HTERT RPE-1 (cell line): ENCODE measurements around the gene WWOX.

Experiments used
- in situ Hi-C: fragments of 300-500 bp; cut with MboI; formaldehyde crosslinking; loops from 4 replicates; pipeline ENCODE4 v1.14.3; 2020; ENCODE audit warnings: low sequenced_read_pairs

WWOX gene

DNA sequence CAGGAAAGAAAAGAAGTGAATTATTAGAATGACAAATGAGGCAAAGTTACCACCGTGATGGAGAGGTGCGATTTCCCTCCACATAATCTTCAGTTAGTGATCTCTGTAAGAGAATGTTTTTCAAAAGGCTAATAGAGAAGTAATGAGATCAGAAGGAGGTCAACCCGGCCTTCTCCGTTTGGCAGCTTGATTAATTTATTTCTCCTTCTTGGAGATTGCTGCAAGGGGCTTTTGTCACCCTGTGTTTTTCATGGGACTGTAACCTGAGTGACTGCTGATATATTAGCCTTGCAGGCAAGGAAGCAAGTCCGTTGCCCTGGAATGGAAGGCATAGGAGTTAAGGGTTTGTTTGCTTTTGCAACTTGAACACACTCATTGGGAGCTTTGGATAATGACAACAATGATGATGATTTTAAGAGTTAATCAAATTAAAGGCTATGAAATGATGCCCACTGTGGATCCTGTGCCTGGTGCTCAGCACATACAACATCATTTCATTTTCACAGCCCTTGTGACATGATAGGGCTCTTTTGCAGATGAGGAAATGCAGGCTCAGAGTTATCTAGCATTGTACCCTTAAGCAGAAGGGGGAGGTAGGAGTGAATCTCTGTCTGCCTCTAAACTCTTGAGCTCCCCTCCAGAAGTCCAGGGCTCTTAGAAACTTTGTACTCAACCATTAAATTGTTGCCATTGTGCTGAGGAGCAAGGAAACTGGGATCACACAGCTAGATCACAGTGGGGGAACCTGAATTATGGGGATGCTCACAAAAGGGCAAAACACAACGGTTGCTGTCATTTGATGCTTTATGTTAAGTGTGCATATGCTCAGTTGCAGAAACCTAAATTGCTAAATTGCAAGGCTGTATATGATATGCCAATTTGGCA lies 226.3 kb downstream of the WWOX start:
- in situ Hi-C loops, result no loop called here

GRCh38 chr16:78326731-78327130 lies 227.3 kb downstream of the WWOX start:
- in situ Hi-C loops, result no loop called here

GRCh38 chr16:78331731-78332130 lies 232.3 kb downstream of the WWOX start:
- in situ Hi-C loops, result no loop called here

GRCh38 chr16:78333808-78334207 lies 234.4 kb downstream of the WWOX start:
- in situ Hi-C loops, result no loop called here

DNA sequence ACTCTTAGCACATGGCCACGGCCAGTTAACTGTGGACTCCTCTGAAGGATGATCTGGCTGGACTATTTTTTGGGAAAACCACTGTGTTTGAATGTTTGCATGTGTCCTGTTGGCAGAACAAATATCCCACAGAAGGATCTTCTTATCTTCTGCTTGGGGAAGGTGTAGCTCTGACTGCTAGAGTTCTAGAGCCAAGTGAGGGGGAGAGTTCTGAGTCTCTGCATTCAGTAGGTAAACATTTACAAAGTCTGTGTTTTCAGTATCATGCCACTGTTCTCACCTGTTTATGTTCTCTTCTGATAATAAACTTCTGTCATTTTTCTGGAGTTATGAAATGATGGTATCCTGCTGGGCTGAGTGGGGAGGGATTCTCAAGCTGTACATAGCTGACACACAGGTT lies 241.1 kb downstream of the WWOX start:
- in situ Hi-C loops, result no loop called here

DNA sequence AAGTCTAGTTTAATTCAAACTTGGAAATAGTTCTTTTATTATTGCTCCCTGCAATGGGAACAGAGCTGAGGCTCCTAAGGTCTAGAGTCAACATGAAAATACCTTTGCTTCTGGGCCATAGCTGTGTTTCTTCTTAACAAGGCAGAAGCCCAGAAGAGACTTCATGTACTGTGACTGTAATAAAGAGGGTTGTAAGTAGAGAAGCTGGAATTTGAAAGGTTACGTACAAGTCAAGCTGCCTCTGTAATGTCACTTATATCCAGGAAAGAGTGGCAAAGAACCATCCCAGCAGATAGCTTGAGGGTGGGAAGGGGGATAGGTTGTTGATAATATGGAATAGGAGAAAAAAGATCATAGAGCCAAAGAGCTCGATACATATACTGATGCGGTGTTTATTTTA lies 248.6 kb downstream of the WWOX start:
- in situ Hi-C loops, result no loop called here

GRCh38 chr16:78348886-78349285 lies 249.4 kb downstream of the WWOX start:
- in situ Hi-C loops, result no loop called here

DNA sequence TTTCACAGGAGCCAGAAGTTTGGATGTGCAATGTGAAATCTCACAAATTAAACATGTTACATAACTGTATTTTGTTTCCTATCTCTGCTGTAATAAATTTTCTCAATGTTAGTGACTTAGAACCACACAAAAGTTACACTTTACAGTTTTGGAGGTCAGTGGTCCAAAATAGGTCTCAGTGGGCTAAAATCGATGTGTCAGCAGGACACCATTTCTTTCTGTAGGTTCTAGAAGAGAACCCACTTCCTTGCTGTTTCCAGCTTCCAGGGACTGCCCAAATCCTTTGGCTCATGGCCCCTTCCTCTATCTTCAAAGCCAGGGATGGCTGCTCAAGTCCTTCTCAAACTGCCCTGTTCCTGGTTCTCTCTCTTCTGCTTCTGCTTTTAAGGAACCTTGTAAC lies 252.7 kb downstream of the WWOX start:
- in situ Hi-C loops, result no loop called here

- in situ Hi-C loops, result no loop called here
Measured at GRCh38 chr16:78353640-78354275, 254.3 kb downstream of the WWOX start.

- in situ Hi-C loops, result no loop called here
Measured at GRCh38 chr16:78362524-78363135, 263.2 kb downstream of the WWOX start.

DNA sequence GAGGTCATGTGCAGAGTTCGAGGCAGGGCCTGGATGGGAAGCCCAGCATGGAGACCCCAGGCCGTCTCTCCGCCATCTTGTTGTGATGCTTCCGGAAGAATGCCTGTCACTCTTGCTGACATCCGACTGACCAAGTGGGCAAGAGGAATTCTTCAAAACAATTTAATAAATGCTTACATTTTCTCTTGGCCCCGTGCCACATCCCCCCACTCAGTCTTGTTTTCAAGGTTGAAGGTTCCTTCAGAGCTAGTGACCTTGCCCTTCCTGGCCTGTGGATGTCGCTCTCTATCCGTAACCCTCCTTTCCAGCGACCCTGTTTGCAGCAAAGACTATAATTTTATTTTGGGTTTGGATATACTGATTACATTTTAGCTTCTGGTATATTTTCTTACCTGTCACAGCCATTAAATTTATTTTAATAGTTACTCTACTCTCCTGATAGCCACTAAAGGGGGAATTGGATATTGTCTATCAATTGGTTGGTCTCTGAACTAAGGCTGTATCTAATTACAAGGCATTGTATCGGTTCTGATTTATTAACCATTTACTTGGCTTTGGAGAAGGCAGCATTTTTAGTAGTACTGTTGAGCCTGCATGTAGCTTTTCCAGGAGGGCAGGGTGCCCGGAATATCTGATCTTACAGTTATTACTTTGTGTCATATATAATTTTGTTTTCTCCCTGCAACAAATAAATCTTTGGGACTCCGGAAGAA lies 264.5 kb downstream of the WWOX start:
- in situ Hi-C loops, result no loop called here

DNA sequence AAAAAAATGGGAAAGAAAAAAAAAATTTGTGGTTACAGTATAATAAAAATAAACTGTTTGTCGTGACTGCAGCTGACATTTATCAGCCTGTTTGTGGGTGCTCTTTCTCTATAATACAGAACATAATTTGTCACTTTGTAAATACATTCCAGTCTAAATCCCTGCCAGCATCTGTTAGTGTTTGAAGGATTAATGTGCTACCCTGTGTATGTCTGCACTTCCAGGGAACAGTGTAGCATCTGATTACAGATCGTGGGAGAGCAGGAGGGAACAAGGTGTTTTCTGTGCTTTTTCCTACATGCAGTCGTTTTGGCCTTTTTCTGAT lies 265.1 kb downstream of the WWOX start:
- in situ Hi-C loops, result no loop called here

GRCh38 chr16:78365366-78365765 lies 265.9 kb downstream of the WWOX start:
- in situ Hi-C loops, result no loop called here

- in situ Hi-C loops, result no loop called here
Measured at GRCh38 chr16:78368121-78369102, 269.0 kb downstream of the WWOX start.

DNA sequence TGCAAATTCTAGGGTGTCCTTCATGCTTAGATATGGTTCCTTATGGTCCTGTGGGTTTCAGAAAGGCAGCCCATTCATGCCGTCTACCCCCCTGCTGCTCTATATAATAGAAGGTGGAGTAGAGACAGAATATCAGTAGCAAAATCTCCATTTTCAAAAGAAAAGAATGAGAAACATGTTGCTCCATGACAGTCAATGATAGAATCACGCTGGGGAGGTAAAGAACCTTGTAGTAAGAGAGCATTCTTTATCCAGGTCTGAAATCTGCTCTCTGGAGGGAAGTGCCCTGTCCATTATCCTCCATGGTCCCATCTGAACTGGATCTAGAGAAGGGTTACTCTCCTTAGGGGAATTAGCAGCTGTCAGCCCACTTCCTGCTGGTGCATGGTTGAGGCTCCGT lies 272.8 kb downstream of the WWOX start:
- in situ Hi-C loops, result no loop called here

DNA sequence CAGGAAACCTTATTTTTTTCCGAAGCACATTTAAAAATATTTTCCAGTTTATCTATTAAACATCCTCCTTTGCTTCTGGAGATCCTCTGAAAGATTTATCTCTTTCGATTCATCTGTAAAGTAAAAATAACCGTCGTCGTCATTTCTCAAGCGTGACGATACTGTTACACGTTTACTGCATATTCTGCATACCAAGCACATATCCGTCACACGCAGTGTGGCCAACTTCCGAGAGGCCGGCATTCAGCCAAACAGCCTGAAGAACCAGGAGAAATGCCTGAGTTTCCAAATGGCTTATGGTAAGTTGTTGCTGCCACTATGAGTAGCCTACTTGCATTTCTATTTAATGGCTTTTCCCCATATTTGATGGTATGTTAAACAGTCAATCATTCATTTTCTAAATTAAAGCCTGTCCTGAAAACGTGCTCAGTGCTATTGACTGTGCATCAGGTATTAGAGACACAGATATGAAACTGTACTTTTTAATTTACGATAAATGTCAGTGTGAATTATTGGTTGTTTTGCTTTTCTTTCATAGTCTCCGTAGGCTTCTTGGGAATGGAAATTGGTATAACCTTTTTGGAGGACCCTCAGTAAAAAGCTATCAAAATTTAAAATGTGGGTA lies 275.7 kb downstream of the WWOX start:
- in situ Hi-C loops, result no loop called here

DNA sequence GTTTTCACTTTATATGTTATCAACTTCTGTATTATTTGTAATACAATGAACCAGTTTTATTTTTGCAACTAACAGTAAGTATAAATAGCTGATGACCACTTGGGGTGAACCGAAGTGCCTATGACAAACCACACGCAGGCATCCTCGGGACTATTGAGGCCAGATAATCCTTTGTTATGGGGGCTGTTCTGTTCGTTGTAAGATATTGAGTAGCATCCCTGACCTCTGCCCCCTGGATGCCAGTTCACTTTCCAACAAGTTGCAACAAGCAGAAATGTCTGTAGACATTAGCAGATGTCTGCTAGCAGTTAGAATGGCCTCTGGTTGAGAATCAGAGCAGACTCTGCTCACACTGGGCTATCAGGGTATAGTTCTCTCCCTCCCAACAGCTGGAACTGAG lies 277.0 kb downstream of the WWOX start:
- in situ Hi-C loops, result no loop called here

- in situ Hi-C loops, result no loop called here
Measured at GRCh38 chr16:78377312-78377711, 277.9 kb downstream of the WWOX start.

GRCh38 chr16:78381060-78381459 lies 281.6 kb downstream of the WWOX start:
- in situ Hi-C loops, result no loop called here

DNA sequence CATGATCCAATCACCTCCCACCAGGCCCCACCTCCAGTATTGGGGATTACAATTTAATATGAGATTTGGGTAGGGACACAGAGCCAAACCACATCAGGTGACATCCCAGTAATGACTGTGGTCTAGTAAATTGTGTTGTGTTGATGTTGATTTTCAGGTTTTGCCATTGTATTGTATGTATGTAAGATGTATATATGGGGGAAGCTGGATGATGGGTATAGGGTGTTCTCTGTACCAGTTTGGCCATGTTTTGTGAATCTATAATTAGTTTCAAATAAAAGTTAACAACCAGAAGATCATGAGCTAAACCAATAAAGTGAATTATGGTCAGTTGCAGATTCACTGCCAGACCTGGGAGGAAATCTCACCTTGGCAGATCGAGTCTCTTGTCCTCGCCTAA lies 283.7 kb downstream of the WWOX start:
- in situ Hi-C loops, result no loop called here
